ENCODE results near the gene NATD1. TPM values are rescaled to one million over a fixed set of nuclear protein-coding genes. Genes with fewer than 3 reads are reported as not detected.

The NATD1 gene
- total and polyA plus RNA-seq, 9 of the 15 experiments (the other 6 are each of a cell fraction or from before 2014, with no cell fraction given), result 0.24 to 5.4 (median 1.6) TPM

GRCh38 chr17:21275579-21276263, 22.5 kb upstream of the NATD1 start (continued):
- TF ChIP-seq ZNF764 (CRISPR knock-in tag; IDR thresholded peaks at IDR 0.05; ENCODE audit: low read depth) (no peak), TCFL5 (CRISPR knock-in tag; conservative IDR thresholded peaks at IDR 0.05) (no peak), TCF7 (IDR thresholded peaks at IDR 0.05; ENCODE audit: borderline replicate concordance) (no peak), ZSCAN29 (IDR thresholded peaks at IDR 0.05) (no peak), ZNF75A (CRISPR knock-in tag; IDR thresholded peaks at IDR 0.05) (no peak), NBN (IDR thresholded peaks at IDR 0.05; ENCODE audit: low read depth) (no peak), MAX (CRISPR knock-in tag; IDR thresholded peaks at IDR 0.05) (0 out of 2 replicates have a peak, but pooled peaks have one; percentile 24), ZNF644 (tag; IDR thresholded peaks at IDR 0.05; ENCODE audit: low read depth) (no peak), ATF1 (CRISPR knock-in tag; IDR thresholded peaks at IDR 0.05) (no peak), ATF1 (tag; IDR thresholded peaks at IDR 0.05) (0 out of 2 replicates have a peak, but pooled peaks have one; percentile 15), KLF6 (CRISPR knock-in tag; IDR thresholded peaks at IDR 0.05; ENCODE audit: borderline replicate concordance) (no peak), ZNF766 (CRISPR knock-in tag; conservative IDR thresholded peaks at IDR 0.05) (no peak), RBM39 (optimal IDR thresholded peaks at IDR 0.05; ENCODE audit: low read depth, low read length) (no peak), POLR2A (conservative IDR thresholded peaks at IDR 0.05) (peak; percentile 60), KAT7 (CRISPR knock-in tag; IDR thresholded peaks at IDR 0.05; ENCODE audit: borderline replicate concordance) (no peak), ZHX1 (conservative IDR thresholded peaks at IDR 0.05; ENCODE audit: low read length) (no peak), RNF2 (IDR thresholded peaks at IDR 0.05) (no peak), PHF8 (IDR thresholded peaks at IDR 0.05; ENCODE audit: borderline replicate concordance, low read length) (peak; percentile 73; the same call in 1 of the 2 replicates), EP300 (IDR thresholded peaks at IDR 0.05; ENCODE audit: low read length) (no peak), NR2F6 (CRISPR knock-in tag; IDR thresholded peaks at IDR 0.05) (no peak), ZNF280A (IDR thresholded peaks at IDR 0.05; ENCODE audit: low read depth, partially characterized antibody) (no peak), MTF1 (CRISPR knock-in tag; IDR thresholded peaks at IDR 0.05; ENCODE audit: borderline replicate concordance) (no peak), SLC30A9 (CRISPR knock-in tag; IDR thresholded peaks at IDR 0.05) (no peak), SUPT5H (IDR thresholded peaks at IDR 0.05) (peak; percentile 50; the same call in 1 of the 2 replicates), NR2C1 (IDR thresholded peaks at IDR 0.05) (no peak), NR2C1 (tag; IDR thresholded peaks at IDR 0.05) (no peak), PTBP1 (IDR thresholded peaks at IDR 0.05; ENCODE audit: low read depth, low read length) (no peak), MTA1 (IDR thresholded peaks at IDR 0.05; ENCODE audit: borderline replicate concordance) (no peak), NFYB (IDR thresholded peaks at IDR 0.05; ENCODE audit: extremely low read depth, insufficient read length) (peak; percentile 87)

Data from K562 (cell line).